HG02571 (cell line): ENCODE data around the gene RNF126.

ENCODE experiments used
- ATAC-seq: cut with Tn5 transposase; IDR thresholded peaks from one replicate; pipeline ENCODE4 v1.9.1; 2021; ENCODE audit warnings: mild to moderate bottlenecking, moderate library complexity; ENCODE audit not compliant: unreplicated experiment

RNF126 gene

GRCh38 chr19:648305-648704 is 14.7 kb downstream of the RNF126 start:
- ATAC-seq: no peak

DNA sequence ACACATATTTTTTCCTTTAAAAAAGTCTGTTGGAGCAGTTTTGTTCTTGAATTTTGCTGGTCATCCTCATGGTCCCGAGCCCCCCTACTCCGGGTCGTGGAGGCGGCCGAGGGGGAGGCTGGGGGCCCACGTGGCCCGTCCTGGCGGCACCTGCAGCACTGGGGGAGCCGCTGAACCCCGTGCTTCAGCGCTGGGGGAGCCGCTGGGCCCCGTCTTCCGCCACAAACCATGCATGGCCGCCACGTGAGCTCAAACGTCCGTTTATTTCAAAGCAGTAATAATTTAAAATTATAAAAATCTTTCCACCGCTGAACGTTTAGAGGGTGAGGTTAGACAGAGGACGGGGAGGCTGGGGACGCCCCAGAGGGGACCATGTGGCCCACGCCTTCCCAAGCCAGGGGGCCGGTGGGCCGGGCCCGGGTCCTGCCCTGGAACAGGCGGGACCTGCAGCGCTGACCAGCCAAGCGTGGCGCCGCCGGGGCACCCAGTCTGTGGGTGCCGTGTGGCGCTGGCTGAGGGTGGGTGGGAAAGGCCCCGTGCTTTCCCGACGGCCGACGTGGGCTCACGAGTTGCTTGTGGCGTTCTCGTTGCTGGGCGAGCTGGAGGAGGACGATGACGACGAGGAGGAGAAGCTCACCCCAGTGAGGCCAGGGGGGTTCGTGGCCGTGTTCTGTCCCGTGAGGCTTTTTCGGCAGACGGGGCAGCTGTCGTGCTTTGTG is 15.3 kb downstream of the RNF126 start:
- no peak for ATAC-seq

DNA sequence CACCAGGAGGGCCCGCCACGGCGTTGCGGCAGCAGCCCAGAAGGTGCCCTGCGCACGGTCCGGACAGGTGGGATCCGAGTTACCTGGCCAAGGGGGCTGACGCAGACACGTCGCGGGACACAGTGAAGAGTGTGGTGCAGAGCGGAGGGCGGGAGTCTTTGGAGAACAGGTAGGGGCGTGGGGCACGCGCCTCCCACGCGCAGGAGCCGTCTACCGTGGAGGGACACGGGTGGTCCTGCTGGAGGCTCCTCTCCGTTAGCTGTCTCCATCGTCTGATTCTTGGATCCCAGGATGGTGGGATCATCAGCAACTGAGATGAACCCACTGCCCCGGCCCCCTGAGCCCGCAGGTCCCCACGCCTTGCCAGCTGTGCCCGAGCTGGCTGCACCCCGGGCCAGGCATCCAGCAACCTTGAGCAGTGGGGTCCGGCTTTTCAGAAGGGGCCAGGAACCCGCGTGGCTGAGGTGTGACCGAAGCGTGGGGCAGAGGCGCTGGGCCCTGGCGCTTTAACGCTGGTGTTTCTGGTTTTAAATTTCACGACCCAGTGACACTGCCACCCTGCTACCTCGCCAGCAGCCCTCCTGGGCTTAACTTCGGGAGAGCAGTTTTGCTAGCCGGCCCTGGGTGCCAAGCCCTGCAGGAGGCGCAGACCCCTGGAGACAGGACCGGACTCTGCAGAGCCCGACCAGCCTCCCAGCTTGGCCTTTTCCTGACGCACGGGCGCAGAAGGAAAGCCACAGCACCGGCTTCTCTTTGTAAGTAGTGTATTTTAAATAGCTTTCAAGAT is 16.0 kb downstream of the RNF126 start:
- no peak for ATAC-seq

DNA sequence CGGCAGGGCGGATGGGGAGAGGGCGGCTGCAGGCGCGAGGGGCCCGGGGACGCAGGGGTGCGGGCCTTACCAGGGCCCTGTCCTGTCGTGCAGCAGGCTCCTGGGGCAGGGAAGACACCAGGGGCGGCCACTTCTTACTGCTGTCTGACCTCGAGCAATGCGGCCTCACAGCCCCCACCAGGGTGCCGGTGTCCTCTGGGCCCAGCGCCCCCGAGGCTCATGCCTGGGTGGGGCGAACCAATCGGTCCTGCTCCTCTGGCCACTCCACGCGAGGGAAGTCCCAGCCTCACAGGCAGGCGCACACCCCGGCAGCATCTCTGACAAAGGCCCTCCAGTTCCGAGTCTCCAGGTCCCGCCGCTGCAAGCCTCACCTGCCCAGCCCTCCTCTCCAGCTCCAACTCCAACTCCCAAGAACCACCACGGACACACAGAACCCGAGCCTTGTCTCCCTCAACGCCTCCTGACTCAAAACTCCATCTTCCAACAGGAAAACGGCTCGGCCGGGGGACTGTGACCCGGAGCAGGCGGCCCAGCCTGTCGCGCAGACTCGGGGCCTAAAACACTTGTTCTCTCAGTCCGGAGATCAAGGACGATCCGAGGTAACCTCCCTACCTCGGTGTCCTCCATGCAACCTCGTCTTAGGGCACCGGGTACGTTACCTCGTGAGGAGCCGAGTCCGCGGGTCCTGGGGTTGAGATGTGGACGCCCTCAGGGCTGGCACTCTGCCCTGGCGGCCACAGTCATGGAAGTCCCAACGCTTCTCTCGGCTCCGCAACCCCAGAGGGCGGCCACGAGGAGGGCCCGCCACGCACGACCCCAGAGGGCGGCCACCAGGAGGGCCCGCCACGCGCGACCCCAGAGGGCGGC is 16.9 kb downstream of the RNF126 start:
- no peak for ATAC-seq

- no peak for ATAC-seq
These were observed 18.2 kb downstream of the RNF126 start for GRCh38 chr19:644789-645188.

GRCh38 chr19:644363-644762 is 18.7 kb downstream of the RNF126 start:
- no peak for ATAC-seq

DNA sequence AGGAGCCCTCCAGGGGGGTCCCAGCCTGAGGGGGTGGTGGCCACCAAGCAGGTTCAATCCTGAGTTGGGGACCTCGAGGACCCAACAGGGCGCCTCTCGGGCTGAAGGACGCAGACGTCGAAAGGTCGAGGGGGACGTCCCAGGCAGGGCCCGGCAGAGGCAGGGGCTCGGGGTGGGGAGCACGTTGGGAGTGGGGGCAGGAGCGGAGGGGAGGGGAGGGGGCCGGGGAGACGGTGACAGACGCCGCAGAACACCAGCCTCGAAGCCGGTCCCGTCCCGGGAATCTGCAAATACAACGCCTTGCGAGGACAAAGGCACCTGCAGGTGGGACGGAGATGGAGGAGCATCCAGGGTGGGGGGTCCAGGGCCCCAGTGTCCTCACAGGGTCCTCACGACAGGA is 19.3 kb downstream of the RNF126 start:
- ATAC-seq: no peak

DNA sequence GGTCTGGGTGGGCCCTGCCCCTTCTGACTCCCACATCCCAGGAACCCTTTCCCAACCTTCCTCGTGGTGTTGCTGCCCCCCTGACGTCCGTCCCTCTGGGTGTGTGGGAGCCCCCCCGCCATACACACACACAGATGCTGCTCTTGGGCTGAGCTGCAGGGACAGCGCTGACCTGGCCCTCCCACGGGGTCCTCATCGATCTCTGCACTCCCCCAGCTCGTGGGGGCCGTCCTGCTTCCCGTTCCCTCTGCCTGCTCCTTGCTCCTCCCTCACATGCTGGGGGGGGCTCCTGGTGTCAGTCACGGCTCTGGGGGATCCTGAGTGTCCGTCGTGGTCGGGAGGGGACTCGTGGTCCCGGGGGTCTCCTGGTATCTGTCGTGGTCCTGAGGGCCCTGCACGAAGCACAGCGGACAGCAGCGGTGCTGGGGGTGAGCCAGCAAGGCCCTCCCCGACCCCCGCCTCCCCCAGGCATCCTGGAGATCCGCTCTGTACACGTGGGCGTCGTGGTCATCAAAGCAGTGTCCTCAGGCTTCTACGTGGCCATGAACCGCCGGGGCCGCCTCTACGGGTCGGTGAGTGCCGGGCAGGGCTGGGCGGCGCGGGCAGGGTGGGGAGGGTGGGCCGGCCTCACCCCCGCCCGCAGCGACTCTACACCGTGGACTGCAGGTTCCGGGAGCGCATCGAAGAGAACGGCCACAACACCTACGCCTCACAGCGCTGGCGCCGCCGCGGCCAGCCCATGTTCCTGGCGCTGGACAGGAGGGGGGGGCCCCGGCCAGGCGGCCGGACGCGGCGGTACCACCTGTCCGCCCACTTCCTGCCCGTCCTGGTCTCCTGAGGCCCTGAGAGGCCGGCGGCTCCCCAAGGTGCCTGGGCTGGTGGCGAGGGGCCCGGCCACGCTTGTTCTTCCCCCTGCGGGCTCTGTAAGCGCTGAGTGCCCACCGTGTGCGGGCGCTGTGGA is 20.0 kb downstream of the RNF126 start:
- no peak for ATAC-seq

GRCh38 chr19:641702-642101 is 21.3 kb downstream of the RNF126 start:
- no peak for ATAC-seq

DNA sequence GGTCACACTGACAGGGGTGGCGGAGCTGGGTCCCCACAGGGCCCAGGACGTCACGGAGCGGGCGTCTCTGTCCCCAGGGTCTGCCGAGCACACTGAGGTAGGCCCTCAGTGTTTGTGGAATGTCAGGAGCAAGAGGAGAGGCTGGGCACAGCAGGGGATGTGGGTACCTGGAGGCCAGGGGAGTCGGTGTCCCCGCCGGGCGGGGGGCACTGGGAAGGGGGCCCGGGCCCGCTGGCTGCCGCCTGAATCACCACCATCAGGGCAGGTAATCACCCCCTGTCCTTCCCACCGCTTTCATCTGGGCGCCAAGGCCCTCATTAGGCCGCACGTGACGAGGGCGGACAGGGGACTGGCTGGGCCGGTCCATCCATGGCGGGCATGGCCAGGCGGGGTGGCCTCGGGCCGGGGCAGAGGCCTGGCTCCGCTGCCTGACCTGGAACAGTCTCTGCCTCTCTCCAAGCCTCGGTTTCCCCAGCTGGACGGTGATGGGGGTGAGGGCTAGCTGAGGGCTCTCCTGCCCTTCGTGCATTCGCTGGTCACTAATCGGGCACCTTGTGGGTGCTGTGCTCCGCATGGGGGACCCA is 22.3 kb downstream of the RNF126 start:
- ATAC-seq: no peak

GRCh38 chr19:640161-640558 is 22.9 kb downstream of the RNF126 start:
- no peak for ATAC-seq

- peak; percentile 39 for ATAC-seq
These were observed 23.5 kb downstream of the RNF126 start, which contains the start of gene FGF22 for GRCh38 chr19:639253-640160. TSS of gene FGF22 (plus strand) at chr19:639879. CDS start at chr19:639926, 47 bp downstream.

DNA sequence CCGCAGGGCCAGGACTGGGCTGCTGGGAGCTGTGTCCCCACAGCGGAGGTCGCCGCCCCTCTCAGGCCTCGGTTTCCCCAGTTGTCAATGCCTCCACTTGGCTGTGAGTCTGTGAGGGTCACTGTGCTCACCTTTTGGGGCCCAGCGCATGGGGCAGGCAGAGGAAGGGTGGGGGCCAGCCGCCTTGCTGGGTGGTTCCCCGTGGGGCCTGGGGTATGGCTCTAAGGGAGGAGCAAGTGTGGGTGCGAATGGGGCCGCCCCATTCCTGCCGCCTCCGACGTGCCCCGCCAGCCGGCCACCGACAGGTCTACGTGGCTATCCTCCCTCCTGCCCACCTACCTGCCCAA is 24.1 kb downstream of the RNF126 start:
- no peak for ATAC-seq

DNA sequence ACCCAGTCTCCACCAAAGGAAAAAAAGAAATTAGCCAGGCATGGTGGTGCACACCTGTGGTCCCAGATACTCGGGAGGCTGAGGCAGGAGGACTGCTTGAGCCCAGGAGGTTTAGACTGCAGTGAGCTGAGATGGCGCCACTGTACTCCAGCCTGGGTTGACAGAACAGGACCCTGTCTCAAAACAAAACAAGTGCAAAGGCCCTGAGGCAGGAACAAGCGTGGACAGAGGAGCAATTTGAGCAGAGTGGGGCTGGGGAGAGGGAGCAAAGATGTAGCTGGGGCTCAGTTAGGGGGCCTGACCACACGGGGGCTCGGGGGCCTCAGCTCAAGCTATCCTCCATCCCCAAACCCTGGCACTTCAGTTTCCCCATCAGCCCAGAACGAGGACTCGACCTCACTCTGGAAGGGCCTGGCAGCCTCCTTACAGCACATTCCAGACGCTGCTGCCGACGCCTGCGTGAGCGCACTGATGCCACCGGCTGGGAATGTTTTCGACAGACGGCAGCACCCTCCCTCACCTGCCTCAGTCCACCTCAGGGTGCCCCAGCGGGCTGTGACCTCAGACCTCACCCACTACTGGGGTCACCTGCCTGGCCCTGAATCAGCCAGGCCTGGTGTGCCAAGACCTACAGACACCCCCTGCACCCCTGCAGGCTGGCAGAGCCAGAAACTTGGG is 27.9 kb downstream of the RNF126 start:
- ATAC-seq: no peak

DNA sequence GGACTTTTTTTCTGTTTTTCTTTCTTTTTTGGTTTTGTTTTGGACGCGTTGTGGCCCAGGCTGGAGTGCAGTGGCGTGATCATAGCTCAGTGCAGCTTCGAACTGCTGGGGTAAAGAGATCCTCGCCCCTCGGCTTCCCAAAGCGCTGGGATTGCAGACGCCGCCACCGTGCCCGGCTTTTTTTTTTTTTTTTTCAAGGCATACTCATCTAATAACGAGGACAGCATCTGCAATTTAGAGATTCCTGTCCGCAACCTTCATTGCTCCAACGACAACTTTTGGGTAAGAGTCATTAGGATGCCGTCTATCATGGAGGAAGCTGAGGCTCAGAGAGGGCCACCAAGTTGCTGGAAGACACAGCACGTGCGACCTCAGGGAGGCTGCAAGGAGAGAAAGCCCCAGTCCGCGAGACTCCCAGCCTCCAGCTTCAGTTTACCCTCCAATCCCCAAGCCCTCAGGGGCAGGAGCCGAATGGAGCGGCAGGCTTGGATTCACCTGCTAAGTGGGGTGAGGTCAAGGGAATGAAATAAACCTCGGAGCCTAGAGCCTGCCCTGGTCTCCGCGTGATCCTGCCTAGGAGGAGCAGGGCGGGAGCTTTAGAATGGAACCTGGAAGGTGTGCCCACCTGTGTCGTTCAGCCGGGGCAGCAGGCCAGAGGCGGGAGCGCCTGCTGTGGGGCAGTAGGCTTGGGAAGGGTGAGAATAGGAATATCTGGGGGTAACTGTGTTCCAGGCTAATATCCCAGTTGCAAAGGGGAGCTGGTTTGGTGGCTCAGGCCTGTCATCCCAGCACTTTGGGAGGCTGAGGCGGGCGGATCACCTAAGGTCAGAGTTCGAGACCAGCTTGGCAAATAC is 29.0 kb downstream of the RNF126 start:
- no peak for ATAC-seq

DNA sequence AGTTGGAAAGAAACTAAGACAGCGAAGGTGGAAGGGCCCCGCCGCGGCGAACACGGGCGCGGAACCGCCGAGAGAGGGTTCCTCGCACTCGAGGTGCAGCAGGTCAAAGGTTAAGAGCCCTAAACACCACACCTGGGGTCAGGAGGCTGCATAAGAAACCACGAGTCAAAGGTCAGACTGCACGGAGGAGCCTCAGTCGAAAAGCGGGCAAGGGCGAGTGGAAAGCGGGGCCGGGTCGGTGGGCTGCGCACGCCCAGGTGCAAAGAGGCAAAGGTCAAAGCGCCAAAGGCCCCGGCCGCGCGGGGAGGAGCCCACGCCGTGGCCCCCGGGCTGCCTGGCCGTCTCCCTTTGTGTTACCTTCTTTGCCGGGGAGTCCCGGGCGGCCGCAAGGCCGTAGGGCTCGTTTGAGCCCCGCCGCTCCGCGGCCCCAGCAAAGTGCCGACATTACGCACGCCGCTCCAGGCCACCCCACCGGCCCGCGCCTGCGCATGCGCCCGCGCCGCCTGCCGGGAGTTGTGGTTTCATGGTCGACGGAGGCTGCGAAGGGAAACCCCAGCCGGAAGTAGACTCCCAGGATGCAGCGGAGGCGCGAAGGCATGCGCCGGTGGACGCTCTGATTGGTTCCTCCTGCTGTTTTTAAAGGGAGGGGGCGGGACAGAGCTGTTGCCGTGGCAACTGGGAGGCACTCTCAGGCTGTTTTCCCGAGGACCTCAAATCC is 29.8 kb downstream of the RNF126 start, which contains the start of gene POLRMT:
Gene POLRMT (minus strand): TSS at position 470 of the 718 bp plus-strand sequence. CDS start 25 bp downstream, at position 445.
- peak; percentile 65 for ATAC-seq
